ENCODE data around the gene CEP19. TPM values are rescaled to one million over a fixed set of nuclear protein-coding genes. Genes with fewer than 3 reads are reported as not detected.

The CEP19 gene
- total RNA-seq, 1 donor from 2014 or later, result 2.1 TPM

GRCh38 chr3:196700801-196701200 is 11.2 kb downstream of the CEP19 start:
- H3K4me3 Mint-ChIP-seq, result no peak overlapping the region
- H3K4me1 Mint-ChIP-seq, result no peaks in the 10 kb centered on the region
- H3K27me3 Mint-ChIP-seq (ENCODE audit: low read depth), result peaks cover 4% of the 10 kb centered on the region
- TF ChIP-seq CTCF (IDR thresholded peaks at IDR 0.05; ENCODE audit: unreplicated experiment), result no peak
- H3K36me3 Mint-ChIP-seq, result no peaks in the 10 kb centered on the region
- H3K27ac Mint-ChIP-seq, result no peak overlapping the region
- no peak for DNase-seq (ENCODE audit: low spot score in 2 of 2, unreplicated experiment in 2 of 2)
- H3K9me3 Mint-ChIP-seq, result no peaks in the 10 kb centered on the region

- Mint-ChIP-seq H3K4me1 (no peaks in the 10 kb centered on the region), H3K4me3 (no peak overlapping the region), H3K36me3 (no peaks in the 10 kb centered on the region), H3K27me3 (ENCODE audit: low read depth) (peaks cover 4% of the 10 kb centered on the region), H3K9me3 (no peaks in the 10 kb centered on the region), H3K27ac (no peak overlapping the region)
- DNase-seq (ENCODE audit: low spot score in 2 of 2, unreplicated experiment in 2 of 2), result no peak
- TF ChIP-seq CTCF (IDR thresholded peaks at IDR 0.05; ENCODE audit: unreplicated experiment), result no peak
Observed at GRCh38 chr3:196699749-196700148, 12.3 kb downstream of the CEP19 start.

GRCh38 chr3:196697270-196697669 is 14.8 kb downstream of the CEP19 start:
- no peak for TF ChIP-seq CTCF (IDR thresholded peaks at IDR 0.05; ENCODE audit: unreplicated experiment)
- Mint-ChIP-seq H3K36me3 (no peaks in the 10 kb centered on the region), H3K27me3 (ENCODE audit: low read depth) (peaks cover 2% of the 10 kb centered on the region), H3K4me1 (no peaks in the 10 kb centered on the region), H3K9me3 (no peaks in the 10 kb centered on the region), H3K4me3 (no peak overlapping the region), H3K27ac (no peak overlapping the region)
- DNase-seq (ENCODE audit: low spot score in 2 of 2, unreplicated experiment in 2 of 2), result no peak

GRCh38 chr3:196695849-196696226 is 16.2 kb downstream of the CEP19 start:
- H3K9me3 Mint-ChIP-seq, result no peaks in the 10 kb centered on the region
- no peaks in the 10 kb centered on the region for H3K36me3 Mint-ChIP-seq
- no peak overlapping the region for H3K27ac Mint-ChIP-seq
- no peaks in the 10 kb centered on the region for H3K4me1 Mint-ChIP-seq
- DNase-seq (ENCODE audit: low spot score in 2 of 2, unreplicated experiment in 2 of 2), result no peak
- no peak overlapping the region for H3K4me3 Mint-ChIP-seq
- no peaks in the 10 kb centered on the region for H3K27me3 Mint-ChIP-seq (ENCODE audit: low read depth)
- TF ChIP-seq CTCF (IDR thresholded peaks at IDR 0.05; ENCODE audit: unreplicated experiment), result no peak

- Mint-ChIP-seq H3K27me3 (ENCODE audit: low read depth) (no peaks in the 10 kb centered on the region), H3K36me3 (no peaks in the 10 kb centered on the region), H3K27ac (no peak overlapping the region), H3K9me3 (no peaks in the 10 kb centered on the region), H3K4me1 (no peaks in the 10 kb centered on the region), H3K4me3 (no peak overlapping the region)
- no peak for DNase-seq (ENCODE audit: low spot score in 2 of 2, unreplicated experiment in 2 of 2)
- no peak for TF ChIP-seq CTCF (IDR thresholded peaks at IDR 0.05; ENCODE audit: unreplicated experiment)
Observed at GRCh38 chr3:196694941-196695848, 16.9 kb downstream of the CEP19 start.
